Heart left ventricle (tissue), 16 donors: ENCODE measurements around the gene MAZ. TPM values are rescaled to one million over a fixed set of nuclear protein-coding genes. Genes with fewer than 3 reads are reported as not detected.

Experiments
- ATAC-seq, 4 donors: fragments of 200-7000 bp; cut with Tn5 transposase; one replicate each; pipeline ENCODE4 v1.9.1; 2020 to 2022; ENCODE audit warnings: moderate library complexity in 4 of 4, mild to moderate bottlenecking in 3 of 4, moderate number of reproducible peaks in 1 of 4
- DNase-seq, 5 donors: peaks; one replicate each; pipeline ENCODE4 v3.0.0-alpha.2; 2020
- H3K27ac ChIP-seq, 12 donors: fragments of 200-600 bp; sonication (generic) in 4 of 12; one replicate each; pipeline versions ENCODE4 v1.5.0 to v1.8.0; 2016 to 2022; ENCODE audit warnings: mild to moderate bottlenecking in 2 of 12
- H3K27me3 ChIP-seq, 9 donors: fragments of 200-600 bp; sonication (generic) in 2 of 9; one replicate each; pipeline versions ENCODE4 v1.5.1 to v1.8.0; 2016 to 2022; ENCODE audit warnings: mild to moderate bottlenecking in 3 of 9
- H3K36me3 ChIP-seq, 9 donors: fragments of 200-600 bp; sonication (generic) in 2 of 9; one replicate each; pipeline versions ENCODE4 v1.5.0 to v1.8.0; 2018 to 2022; ENCODE audit warnings: mild to moderate bottlenecking in 2 of 9
- H3K4me1 ChIP-seq, 12 donors: fragments of 200-600 bp; sonication (generic) in 4 of 12; one replicate each; pipeline versions ENCODE4 v1.5.0 to v1.8.0; 2016 to 2022; ENCODE audit warnings: mild to moderate bottlenecking in 3 of 12
- H3K4me3 ChIP-seq, 12 donors: fragments of 200-600 bp; sonication (generic) in 4 of 12; one replicate each; pipeline versions ENCODE4 v1.5.0 to v1.8.0; 2017 to 2022; ENCODE audit warnings: mild to moderate bottlenecking in 9 of 12, moderate library complexity in 4 of 12
- H3K9me3 ChIP-seq, 12 donors: fragments of 200-600 bp; sonication (generic) in 4 of 12; one replicate each; pipeline versions ENCODE4 v1.5.0 to v1.8.0; 2016 to 2022; ENCODE audit warnings: mild to moderate bottlenecking in 1 of 12
- POLR2A ChIP-seq, 2 donors: fragments of 450-650 bp; IDR thresholded peaks; one replicate each; pipeline ENCODE4 v1.6.1; 2017; ENCODE audit warnings: antibody characterized with exemption in 2 of 2, mild to moderate bottlenecking in 2 of 2, moderate library complexity in 2 of 2
- WGBS, 4 donors: extraction: QIAGEN DNeasy Blood & Tissue Kit in 2 of 4; methylation state at CpG; one replicate each; pipeline versions ENCODE4 v1.1.5 to v1.1.7; 2013 to 2018; 5-methylcytosine and 5-hydroxymethylcytosine counted together
- intact Hi-C, 10 donors: fragments of 100-400 bp; cut with DNase I; formaldehyde crosslinking; loops; one replicate each; pipeline versions ENCODE4 v1.11.1 to v1.14.2; 2022
- polyA plus RNA-seq, 2 donors: library from polyadenylated mRNA; stranded (reverse); fragments of 200-250 nt; gene quantifications; one replicate each; pipeline ENCODE4 v1.2.3, GENCODE V29; 2013
- total RNA-seq, 9 donors: library from RNA; depleted of rRNA in 2 of 9; stranded (reverse); fragments of >200 nt in 2 of 9; fragmentation: NEBNext Ultra II Directional in 3 of 9; extraction: Animal tissue kit (Norgen Biotek cat#: 25700) in 3 of 9; gene quantifications; one replicate each; pipeline versions ENCODE4 v1.1.0 to v1.2.4, GENCODE V29; 2016 to 2023
- TF ChIP-seq, protein P1 (sequence below), 12 donors: fragments of 200-600 bp; sonication (generic) in 4 of 12; IDR thresholded peaks; one replicate each; pipeline versions ENCODE4 v1.5.0 to v1.8.0; 2018 to 2022; ENCODE audit warnings: antibody characterized with exemption in 12 of 12, mild to moderate bottlenecking in 5 of 12
- donor health status: ischemic (EF 13 %, LVEDD 7.1; RV severe dilation, severe dysfunction).
- donor health status: healthy with polysubstance abuse.
- donor health status: DM: no; HTN: yes; CAD: no.
- donor health status: DM: no; HTN: no; CAD: no.
- donor health status: ischemic (EF 25% LVEDD 6.9; RV normal size, moderate dysfunction).
- donor health status: ischemic (EF 25% LVEDD 5.7; RV mildly dilated, moderate dysfunction).
- donor health status: healthy.
- donor health status: DM: yes; HTN: yes; CAD: no.
- donor health status: ischemic (EF 35%, LVEDD 5.7; RV mildly dilated, moderate dysfunction).
- donor health status: nonischemic (EF 11% LVEDD 7.7; RV severe dilation, severe dysfunction).
- donor health status: DM: yes; HTN: yes; CAD: no.
- donor health status: PGD.
- donor health status: ischemic (EF 29% LVEDD 5.4; RV normal size, mild dysfunction).
- donor health status: nonischemic (EF 23%, LVEDD 6.1; RV moderate dilation, normal function).

The MAZ gene
- total and polyA plus RNA-seq, 11 donors = 58.9 to 188 (median 74.0) TPM

DNA sequence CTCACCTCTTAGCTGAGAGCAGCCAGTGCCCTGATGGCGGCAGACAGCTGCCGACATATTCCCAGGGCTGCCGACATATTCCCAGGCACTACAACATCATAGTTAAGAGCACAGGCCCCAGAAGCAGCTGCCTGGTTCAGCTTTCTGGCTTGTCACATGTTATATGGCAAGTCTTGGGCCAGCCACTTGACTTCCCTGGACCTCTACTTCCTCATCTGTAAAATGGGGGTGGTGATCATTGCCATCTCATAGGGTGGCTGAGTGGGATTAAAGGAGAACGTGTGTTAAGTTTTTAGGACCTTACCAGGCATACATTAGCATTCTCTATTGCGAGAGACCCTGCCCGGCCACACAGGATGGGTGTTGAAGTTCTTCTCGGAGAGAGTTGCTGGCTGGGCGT, 37.6 kb downstream of the MAZ start:
- intact Hi-C loops = loop anchor here in 1 of 10 donors (10.0 kb wide), 1 partner anchor 149 kb away; no protein-coding TSS in a partner anchor
- Histone ChIP-seq H3K27me3 (no peaks in the 10 kb centered on the region), H3K27ac (no peak overlapping the region), H3K4me3 (no peak overlapping the region), H3K9me3 (no peaks in the 10 kb centered on the region), H3K4me1 (peaks cover 0 to 6% (median 0%) of the 10 kb centered on the region in 12 donors), H3K36me3 (peaks cover 0 to 96% (median 82%) of the 10 kb centered on the region in 9 donors)
- 90 to 94% (median 93%) methylated on average over 7 to 8 of the region's 8 CpGs for whole genome bisulfite sequencing, 4 donors
- no peak for TF ChIP-seq POLR2A (IDR thresholded peaks at IDR 0.05)
- TF ChIP-seq, protein P1, sequence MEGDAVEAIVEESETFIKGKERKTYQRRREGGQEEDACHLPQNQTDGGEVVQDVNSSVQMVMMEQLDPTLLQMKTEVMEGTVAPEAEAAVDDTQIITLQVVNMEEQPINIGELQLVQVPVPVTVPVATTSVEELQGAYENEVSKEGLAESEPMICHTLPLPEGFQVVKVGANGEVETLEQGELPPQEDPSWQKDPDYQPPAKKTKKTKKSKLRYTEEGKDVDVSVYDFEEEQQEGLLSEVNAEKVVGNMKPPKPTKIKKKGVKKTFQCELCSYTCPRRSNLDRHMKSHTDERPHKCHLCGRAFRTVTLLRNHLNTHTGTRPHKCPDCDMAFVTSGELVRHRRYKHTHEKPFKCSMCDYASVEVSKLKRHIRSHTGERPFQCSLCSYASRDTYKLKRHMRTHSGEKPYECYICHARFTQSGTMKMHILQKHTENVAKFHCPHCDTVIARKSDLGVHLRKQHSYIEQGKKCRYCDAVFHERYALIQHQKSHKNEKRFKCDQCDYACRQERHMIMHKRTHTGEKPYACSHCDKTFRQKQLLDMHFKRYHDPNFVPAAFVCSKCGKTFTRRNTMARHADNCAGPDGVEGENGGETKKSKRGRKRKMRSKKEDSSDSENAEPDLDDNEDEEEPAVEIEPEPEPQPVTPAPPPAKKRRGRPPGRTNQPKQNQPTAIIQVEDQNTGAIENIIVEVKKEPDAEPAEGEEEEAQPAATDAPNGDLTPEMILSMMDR (IDR thresholded peaks at IDR 0.05) = no peak
- ATAC-seq (no peak), DNase-seq (no peak)

DNA sequence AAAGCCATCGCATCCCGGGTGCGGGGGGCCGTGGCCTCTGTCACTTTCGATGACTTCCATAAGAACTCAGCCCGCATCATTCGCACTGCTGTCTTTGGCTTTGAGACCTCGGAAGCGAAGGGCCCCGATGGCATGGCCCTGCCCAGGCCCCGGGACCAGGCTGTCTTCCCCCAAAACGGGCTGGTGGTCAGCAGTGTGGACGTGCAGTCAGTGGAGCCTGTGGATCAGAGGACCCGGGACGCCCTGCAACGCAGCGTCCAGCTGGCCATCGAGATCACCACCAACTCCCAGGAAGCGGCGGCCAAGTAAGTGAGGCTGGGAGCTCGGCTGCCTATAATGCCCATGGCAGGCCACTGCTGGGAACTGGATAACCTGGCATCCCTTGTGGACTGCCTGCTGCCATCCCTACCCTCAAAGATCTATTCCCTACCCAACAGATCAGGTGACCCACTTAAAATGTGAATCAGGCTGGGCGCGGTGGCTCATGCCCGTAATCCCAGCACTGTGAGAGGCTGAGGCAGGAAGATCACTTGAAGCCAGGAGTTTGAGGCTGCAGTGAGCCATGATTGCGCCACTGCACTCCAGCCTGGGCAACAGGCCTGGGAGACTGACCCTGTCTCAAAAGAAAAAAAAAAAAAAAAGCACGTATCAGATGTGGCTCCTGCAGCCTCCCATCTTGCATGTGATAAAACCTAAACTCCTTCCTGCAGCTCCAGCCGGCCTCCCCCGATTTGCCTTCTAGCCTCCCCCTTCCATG, 38.4 kb downstream of the MAZ start:
- H3K36me3 ChIP-seq = peaks cover 0 to 88% (median 79%) of the 10 kb centered on the region in 9 donors
- TF ChIP-seq POLR2A (IDR thresholded peaks at IDR 0.05) = no peak
- TF ChIP-seq, protein P1 (IDR thresholded peaks at IDR 0.05) = no peak
- ATAC-seq = peak in 1 of 4 donors; percentile 16
- no peak for DNase-seq
- H3K27me3 ChIP-seq = no peaks in the 10 kb centered on the region
- peak overlapping the region in 2 of 12 donors; percentile 24 to 50 for H3K27ac ChIP-seq
- intact Hi-C loops = loop anchor here in 5 of 10 donors (5.0 to 10.0 kb wide), 4 partner anchors 32 to 150 kb away; partner anchors contain the start of genes PRRT2 (in 3 of the 5) and KIF22 (in 1 of the 5)
- H3K4me1 ChIP-seq = peaks cover 0 to 6% (median 0%) of the 10 kb centered on the region in 12 donors
- H3K4me3 ChIP-seq = no peak overlapping the region
- 90 to 93% (median 92%) methylated on average over 27 to 28 of the region's 28 CpGs for WGBS, 4 donors
- no peaks in the 10 kb centered on the region for H3K9me3 ChIP-seq

DNA sequence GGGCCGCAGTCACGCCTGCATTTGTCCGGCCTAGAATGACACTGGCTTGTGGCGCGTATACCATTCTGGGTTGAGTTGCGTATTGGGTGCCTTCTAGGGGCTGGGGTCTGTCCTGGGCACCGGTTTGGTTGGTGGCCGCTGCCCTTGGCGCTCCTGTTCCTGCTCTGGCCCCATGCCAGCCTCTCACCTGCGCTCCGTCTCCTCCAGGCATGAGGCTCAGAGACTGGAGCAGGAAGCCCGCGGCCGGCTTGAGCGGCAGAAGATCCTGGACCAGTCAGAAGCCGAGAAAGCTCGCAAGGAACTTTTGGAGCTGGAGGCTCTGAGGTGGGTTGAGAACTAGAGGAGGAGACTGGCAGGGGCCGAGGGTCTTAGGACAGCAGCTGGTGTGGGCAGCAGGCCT, 39.3 kb downstream of the MAZ start:
- no peak for ATAC-seq
- intact Hi-C loops = loop anchor here in 5 of 10 donors (5.0 to 10.0 kb wide), 4 partner anchors 33 to 151 kb away; partner anchors contain the start of genes PRRT2 (in 3 of the 5) and KIF22 (in 1 of the 5)
- Histone ChIP-seq H3K27ac (peak overlapping the region in 1 of 12 donors; percentile 50), H3K4me3 (no peak overlapping the region), H3K9me3 (no peaks in the 10 kb centered on the region), H3K4me1 (peaks cover 0 to 3% (median 0%) of the 10 kb centered on the region in 12 donors), H3K27me3 (no peaks in the 10 kb centered on the region), H3K36me3 (peaks cover 0 to 79% (median 70%) of the 10 kb centered on the region in 9 donors)
- DNase-seq = no peak
- WGBS, 4 donors = 95 to 96% (median 96%) methylated on average over 18 of the region's 18 CpGs
- TF ChIP-seq POLR2A (IDR thresholded peaks at IDR 0.05) = no peak
- TF ChIP-seq, protein P1 (IDR thresholded peaks at IDR 0.05) = no peak
